Transverse colon (tissue), 3 donors: ENCODE data around the gene KLHDC3.

Experiments
- POLR2A ChIP-seq: fragments of 450-650 bp; IDR thresholded peaks from one replicate; pipeline ENCODE4 v1.6.1; 2016; ENCODE audit warnings: antibody characterized with exemption, mild to moderate bottlenecking, moderate library complexity
- TF ChIP-seq, protein P1 (sequence below), 5 experiments: fragments of 200-600 bp in 3 of 5; fragments of 450-650 bp in 2 of 5; sonication (generic) in 3 of 5; IDR thresholded peaks; 1 replicate in 2 of 5; 2 replicates in 3 of 5; pipeline ENCODE4 v1.5.1; 2016 to 2017; ENCODE audit warnings: antibody characterized with exemption in 5 of 5, inconsistent platforms in 3 of 5, mild to moderate bottlenecking in 2 of 5, moderate library complexity in 1 of 5

DNA sequence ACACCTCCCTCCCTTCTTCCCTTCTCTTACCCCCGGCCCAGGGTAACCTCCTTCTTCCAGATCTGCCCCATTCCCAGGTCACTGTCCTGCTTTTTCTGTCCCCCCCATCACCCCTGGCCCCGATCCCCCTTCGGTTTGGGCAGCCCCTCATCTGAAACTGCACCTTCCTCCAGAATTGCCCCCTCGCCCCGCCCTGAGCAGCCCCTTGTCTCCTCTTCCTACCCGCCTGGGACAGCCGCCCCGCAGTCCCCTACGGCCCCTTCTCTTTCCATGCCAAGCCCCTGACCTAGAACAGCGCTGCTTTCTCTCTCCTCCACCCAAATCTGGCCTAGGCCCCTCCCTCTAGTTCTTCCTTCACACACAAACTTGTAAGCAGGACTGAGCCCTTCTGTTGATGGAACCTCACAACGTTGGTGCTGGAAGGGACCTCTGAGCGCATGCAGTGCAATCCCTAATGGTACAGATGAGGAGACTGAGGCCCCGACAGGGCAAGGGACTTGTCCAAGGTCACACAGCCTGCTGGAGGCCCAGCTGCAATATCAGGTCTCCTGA lies 29.0 kb upstream of the KLHDC3 start:
- TF ChIP-seq POLR2A: no peak
- TF ChIP-seq, protein P1, sequence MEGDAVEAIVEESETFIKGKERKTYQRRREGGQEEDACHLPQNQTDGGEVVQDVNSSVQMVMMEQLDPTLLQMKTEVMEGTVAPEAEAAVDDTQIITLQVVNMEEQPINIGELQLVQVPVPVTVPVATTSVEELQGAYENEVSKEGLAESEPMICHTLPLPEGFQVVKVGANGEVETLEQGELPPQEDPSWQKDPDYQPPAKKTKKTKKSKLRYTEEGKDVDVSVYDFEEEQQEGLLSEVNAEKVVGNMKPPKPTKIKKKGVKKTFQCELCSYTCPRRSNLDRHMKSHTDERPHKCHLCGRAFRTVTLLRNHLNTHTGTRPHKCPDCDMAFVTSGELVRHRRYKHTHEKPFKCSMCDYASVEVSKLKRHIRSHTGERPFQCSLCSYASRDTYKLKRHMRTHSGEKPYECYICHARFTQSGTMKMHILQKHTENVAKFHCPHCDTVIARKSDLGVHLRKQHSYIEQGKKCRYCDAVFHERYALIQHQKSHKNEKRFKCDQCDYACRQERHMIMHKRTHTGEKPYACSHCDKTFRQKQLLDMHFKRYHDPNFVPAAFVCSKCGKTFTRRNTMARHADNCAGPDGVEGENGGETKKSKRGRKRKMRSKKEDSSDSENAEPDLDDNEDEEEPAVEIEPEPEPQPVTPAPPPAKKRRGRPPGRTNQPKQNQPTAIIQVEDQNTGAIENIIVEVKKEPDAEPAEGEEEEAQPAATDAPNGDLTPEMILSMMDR (IDR thresholded peaks at IDR 0.05): no peak
